Stimulated activated CD4-positive, alpha-beta T cell treated with anti-CD3 and anti-CD28 coated beads, Interleukin-2, amount 100 ng/mL, for 4 hours (primary cell): ENCODE measurements around the gene ZSCAN9.

Experiments used
- DNase-seq: peaks from one replicate; pipeline ENCODE4 v3.0.0-alpha.2; 2020; ENCODE audit warnings: low read depth

The ZSCAN9 gene

DNA sequence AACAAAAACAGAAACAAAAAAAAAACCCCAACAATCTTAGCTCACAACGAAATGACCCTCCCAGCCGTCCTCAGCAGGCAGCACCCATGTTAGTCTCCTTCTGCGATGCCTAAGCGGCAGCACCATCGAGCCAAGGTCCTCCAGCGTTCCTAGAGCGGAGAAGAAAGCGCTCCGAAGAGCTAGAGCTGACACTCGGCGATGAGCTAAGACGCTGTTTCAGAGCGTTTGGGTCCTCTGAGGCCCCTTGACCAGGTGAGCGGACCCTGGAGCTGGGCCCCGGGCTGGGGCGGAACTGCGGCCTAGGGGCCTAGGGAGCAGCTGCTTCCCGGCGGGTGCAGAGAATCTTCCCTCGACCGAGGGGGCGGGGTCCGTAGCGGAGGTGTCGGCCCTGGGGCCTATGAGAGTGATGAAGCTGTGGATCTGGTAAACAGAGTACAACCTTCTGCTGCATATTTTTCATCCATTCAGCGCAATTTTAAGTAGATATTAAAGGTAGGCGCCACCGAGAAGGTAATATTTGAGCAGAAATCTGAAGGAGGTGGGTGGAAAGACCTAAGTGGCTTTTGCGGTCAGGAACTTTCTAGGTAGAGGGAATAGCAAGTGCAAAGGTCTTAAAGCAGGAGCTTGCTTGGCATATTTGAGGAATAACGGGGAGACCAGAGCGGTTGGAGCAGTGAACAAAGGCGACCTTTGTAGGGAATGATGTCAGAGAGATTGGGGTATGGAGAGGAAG is 42.1 kb downstream of the ZSCAN9 start, which contains the start of gene ZSCAN26:
TSS of gene ZSCAN26 (plus strand) at position 182 of the 733 bp plus-strand sequence. CDS start 4,777 bp downstream, outside the sequence.
- peak; percentile 78 for DNase-seq

DNA sequence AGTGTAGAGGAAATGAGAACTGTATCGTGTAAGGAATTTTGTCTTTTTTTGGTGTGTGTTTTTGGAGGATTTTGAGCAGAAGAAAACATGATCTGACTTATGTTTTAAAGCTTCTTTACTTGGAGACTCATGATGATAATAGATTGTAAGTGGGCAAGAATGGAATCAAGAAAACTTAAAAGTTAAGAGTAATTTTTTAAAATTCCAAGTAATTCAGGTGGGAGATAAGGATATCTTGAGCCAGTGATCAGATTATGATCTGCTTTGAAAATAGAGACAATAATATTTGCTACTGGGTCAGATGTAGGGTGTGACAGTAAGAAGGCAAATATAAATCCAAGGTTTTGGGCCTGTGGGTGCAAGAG is 42.6 kb downstream of the ZSCAN9 start:
- DNase-seq, result no peak

DNA sequence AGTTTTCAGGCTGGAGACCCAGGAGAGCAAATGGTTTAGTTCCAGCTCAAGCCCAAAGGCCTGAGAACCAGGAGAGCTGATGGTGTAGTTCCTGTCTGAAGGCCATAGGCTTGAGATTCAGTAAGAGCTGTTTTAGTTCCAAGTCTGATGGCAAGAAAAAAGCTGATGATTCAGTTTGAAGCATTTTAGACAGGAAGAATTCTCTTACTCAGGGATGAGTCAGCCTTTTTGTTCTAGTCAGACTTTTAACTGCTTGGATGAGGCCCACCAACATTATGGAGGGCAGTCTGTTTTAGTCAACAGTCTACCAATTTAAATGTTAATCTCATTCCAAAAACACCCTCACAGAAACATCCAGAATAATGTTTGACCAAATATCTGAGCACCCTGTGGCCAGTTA is 44.4 kb downstream of the ZSCAN9 start:
- DNase-seq, result no peak

DNA sequence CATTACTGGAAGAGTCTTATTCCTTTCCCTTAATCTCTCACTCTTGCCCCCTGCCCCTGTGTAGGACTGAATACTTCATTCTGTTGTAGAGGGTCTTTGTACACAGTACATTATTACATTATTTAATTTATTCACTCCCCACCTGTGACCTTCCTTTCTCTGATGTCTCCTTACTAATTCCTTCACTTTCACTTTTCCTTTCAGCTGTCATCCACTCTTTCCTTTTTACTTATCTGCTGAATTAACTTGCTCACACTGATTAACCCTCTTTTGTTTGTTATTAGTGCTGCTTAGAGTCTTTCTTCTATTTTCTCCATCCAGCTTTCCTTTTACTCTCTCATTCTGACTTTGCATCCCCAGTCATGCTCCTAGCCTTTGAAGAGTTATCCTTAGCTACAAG is 49.8 kb downstream of the ZSCAN9 start:
- no peak for DNase-seq

DNA sequence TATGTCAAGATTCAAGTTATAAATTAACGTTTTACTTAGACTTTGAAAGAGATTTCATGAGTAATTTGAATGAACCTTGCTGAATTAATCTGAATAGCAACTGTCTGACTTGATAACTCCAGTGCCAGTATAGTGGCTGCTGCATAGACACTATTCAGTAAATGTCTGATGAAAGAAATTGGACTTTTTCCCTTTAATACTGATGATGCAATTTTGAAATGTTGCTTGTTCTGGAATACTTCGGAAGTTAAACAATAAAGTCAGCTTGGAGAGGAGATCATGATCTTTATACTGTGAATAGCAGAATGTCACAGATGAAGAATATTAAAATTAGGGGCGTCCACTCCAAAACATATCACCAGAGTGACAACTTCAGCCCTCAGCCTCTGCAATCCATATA is 52.7 kb downstream of the ZSCAN9 start:
- DNase-seq, result no peak

DNA sequence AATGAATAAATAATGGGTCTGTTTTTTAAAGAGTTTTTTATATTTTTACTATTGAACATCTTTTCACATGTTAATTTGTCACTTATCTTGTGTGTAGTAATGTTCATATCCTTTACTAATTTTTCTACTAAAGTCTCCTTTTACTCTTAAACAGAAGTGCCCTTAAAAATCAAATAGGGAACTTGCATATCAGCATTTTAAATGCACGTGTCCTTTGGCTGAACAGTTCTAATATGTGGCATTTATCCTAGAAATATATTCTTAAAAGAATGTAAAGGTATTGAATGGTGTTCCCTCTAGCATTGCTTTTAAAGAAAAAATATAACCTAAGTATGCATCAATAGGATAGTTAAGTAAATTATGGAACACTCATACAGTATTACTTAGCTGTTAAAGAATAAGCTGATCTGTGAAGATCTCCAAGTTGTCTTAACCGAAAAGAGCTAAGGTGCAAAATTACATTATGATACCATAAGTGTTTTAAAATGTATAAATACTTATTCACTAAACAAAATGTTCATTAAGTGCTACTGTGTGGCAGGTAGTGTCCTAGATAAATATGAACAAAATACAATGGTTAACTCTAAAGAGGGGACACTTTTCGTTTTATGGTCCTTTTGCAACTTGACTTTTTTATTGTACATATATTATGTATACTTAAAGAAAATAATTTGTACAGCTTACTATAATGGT is 55.7 kb downstream of the ZSCAN9 start:
- DNase-seq, result no peak

DNA sequence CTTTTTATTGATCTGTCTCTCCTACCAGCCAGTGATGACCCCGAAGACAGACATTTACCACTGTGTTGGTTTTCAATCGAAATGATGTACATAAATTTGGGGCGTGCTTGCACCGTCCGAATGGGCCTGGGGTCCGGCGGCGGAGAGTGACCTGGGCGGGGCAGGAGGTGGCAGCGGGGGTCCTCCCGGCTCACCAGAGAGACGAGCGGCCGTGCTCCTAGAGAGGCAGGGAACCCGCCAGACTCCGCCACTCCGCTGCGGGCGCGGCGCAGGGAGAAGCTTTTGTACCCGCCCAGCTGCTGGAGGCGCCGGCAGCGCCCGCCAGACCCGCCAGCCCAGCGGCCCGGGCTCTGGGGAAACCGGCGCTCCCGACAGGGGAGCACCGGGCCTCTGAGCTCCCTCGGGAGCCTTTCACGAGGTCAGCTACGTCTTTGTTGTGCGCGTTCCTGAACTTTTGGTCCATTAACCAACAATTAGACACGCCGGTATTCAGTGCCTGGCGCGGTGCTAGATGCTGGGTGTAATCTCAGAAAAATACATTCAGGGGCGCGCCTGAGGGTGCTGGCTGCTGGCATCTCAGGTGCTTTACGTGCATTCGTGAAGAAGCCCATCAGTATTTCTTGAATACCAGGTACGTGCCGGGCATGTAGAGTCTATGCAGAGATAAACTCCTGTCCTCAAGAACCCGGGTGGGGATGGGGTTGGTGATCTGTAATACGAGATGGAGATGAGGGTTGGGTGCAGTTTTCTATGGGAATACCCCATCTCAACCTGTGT is 56.4 kb downstream of the ZSCAN9 start, which contains the start of gene PGBD1:
TSS of gene PGBD1 (plus strand) at position 285 of the 777 bp plus-strand sequence. CDS start 2,242 bp downstream, outside the sequence.
- DNase-seq, result peak; percentile 31

DNA sequence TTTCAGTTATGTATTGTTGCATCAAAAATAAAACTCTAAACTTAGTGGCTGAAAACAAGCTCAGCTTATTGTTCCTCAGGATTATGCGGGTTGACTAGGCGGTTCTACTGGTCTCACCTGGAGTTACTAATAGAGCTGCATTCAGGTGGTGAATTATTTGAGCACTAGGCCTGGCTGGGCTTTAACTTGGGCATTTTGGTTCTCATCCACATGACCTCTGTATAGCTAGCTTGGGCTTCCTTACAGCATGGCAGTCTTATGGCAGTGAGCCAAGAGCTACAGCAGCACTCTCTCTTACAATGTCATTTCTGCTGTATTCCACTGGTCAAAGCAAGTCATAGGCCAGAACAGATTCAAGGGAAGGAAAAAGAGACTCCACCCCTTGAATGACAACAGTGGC is 57.9 kb downstream of the ZSCAN9 start:
- DNase-seq, result no peak
